Measurements from ENCODE around the gene GLI2. TPM values are rescaled to one million over a fixed set of nuclear protein-coding genes. Genes with fewer than 3 reads are reported as not detected.

GLI2 gene
- total RNA-seq, 2 experiments from 2014 or later = not detected

GRCh38 chr2:120729406-120730399 lies 6.0 kb upstream of the GLI2 start:
- POLR2A ChIA-PET = no interaction called here
- H4K20me1 ChIP-seq (ENCODE audit: insufficient read depth, low read length) = no peaks in the 10 kb centered on the region
- no peak for DNase-seq (ENCODE audit: low spot score)
- CTCF ChIA-PET (ENCODE audit: unreplicated experiment) = no interaction called here
- no peaks in the 10 kb centered on the region for H3K36me3 ChIP-seq (ENCODE audit: insufficient read depth, low read length)
- H3K79me2 ChIP-seq (ENCODE audit: insufficient read depth, low read depth, low read length) = no peaks in the 10 kb centered on the region
- H3K27ac ChIP-seq (ENCODE audit: low read depth, low read length, poor library complexity, severe bottlenecking) = no peak overlapping the region
- H3K4me3 ChIP-seq (ENCODE audit: low read depth, low read length, poor library complexity, severe bottlenecking) = no peak overlapping the region
- no TSS peak for BruUV-seq (replicated peaks)
- no peak overlapping the region for H2AFZ ChIP-seq (ENCODE audit: low read length)
- H3K9me2 ChIP-seq (ENCODE audit: insufficient read depth, low read length) = no peaks in the 10 kb centered on the region
- intact Hi-C loops (cut with micrococcal nuclease; ENCODE audit: unreplicated experiment) = no loop called here
- H3K4me1 ChIP-seq (ENCODE audit: insufficient read depth, low read length, poor library complexity, severe bottlenecking) = no peaks in the 10 kb centered on the region
- H3K4me2 ChIP-seq (ENCODE audit: low read length) = no peak overlapping the region
- TF ChIP-seq EZH2phosphoT487 (IDR thresholded peaks at IDR 0.05; ENCODE audit: borderline replicate concordance, low read depth, low read length) (no peak), CTCF (conservative IDR thresholded peaks at IDR 0.05; ENCODE audit: low read length) (no peak)
- no peaks in the 10 kb centered on the region for H3K9me3 ChIP-seq (ENCODE audit: low read length)

GRCh38 chr2:120731175-120731574 lies 4.5 kb upstream of the GLI2 start:
- Histone ChIP-seq H3K9me2 (ENCODE audit: insufficient read depth, low read length) (no peaks in the 10 kb centered on the region), H3K27ac (ENCODE audit: low read depth, low read length, poor library complexity, severe bottlenecking) (no peak overlapping the region), H3K36me3 (ENCODE audit: insufficient read depth, low read length) (no peaks in the 10 kb centered on the region), H3K4me2 (ENCODE audit: low read length) (no peak overlapping the region), H3K4me1 (ENCODE audit: insufficient read depth, low read length, poor library complexity, severe bottlenecking) (no peaks in the 10 kb centered on the region), H2AFZ (ENCODE audit: low read length) (no peak overlapping the region), H3K4me3 (ENCODE audit: low read depth, low read length, poor library complexity, severe bottlenecking) (no peak overlapping the region), H3K79me2 (ENCODE audit: insufficient read depth, low read depth, low read length) (no peaks in the 10 kb centered on the region), H3K9me3 (ENCODE audit: low read length) (no peaks in the 10 kb centered on the region), H4K20me1 (ENCODE audit: insufficient read depth, low read length) (no peaks in the 10 kb centered on the region)
- BruUV-seq (replicated peaks) = no TSS peak
- ChIA-PET CTCF (ENCODE audit: unreplicated experiment) (no interaction called here), POLR2A (no interaction called here)
- intact Hi-C loops (cut with micrococcal nuclease; ENCODE audit: unreplicated experiment) = no loop called here
- DNase-seq (ENCODE audit: low spot score) = no peak
- TF ChIP-seq EZH2phosphoT487 (IDR thresholded peaks at IDR 0.05; ENCODE audit: borderline replicate concordance, low read depth, low read length) (no peak), CTCF (conservative IDR thresholded peaks at IDR 0.05; ENCODE audit: low read length) (no peak)
